HCT116 (cell line): ENCODE measurements around the gene CCDC106.

Source experiments
- EZH2 ChIP-seq: fragments of 200-600 bp; sonication (generic); IDR thresholded peaks from 2 replicates; pipeline ENCODE4 v1.6.1; 2017; ENCODE audit warnings: antibody characterized with exemption, mixed run types
- EZH2phosphoT487 ChIP-seq: fragments of 200-600 bp; IDR thresholded peaks from 2 replicates; pipeline ENCODE4 v1.6.1; 2018; ENCODE audit warnings: antibody characterized with exemption, borderline replicate concordance
- POLR2A ChIP-seq: IDR thresholded peaks from 2 replicates; pipeline ENCODE4 v1.7.0; 2011; ENCODE audit warnings: borderline replicate concordance; ENCODE audit not compliant: insufficient read depth, insufficient read length; ENCODE audit errors: extremely low read depth
- POLR2AphosphoS5 ChIP-seq: IDR thresholded peaks from 2 replicates; pipeline ENCODE4 v1.6.1; 2011; ENCODE audit warnings: mild to moderate bottlenecking, low read depth, low read length, moderate library complexity
- SIN3A ChIP-seq: IDR thresholded peaks from 2 replicates; pipeline ENCODE4 v1.6.1; 2012; ENCODE audit warnings: low read depth
- SP1 ChIP-seq: IDR thresholded peaks from 2 replicates; pipeline ENCODE4 v1.6.1; 2012; ENCODE audit warnings: low read depth
- TF ChIP-seq, protein P1 (sequence below), 3 experiments: fragments of 200-600 bp in 1 of 3; sonication (generic) in 1 of 3; IDR thresholded peaks in 2 of 3; conservative IDR thresholded peaks in 1 of 3; 2 replicates each; pipeline ENCODE4 v1.5.1; 2012 to 2017; ENCODE audit warnings: low read depth in 2 of 3, low read length in 2 of 3, antibody characterized with exemption in 1 of 3, borderline replicate concordance in 1 of 3, control low read depth in 1 of 3, mild to moderate bottlenecking in 1 of 3, mixed read lengths in 1 of 3, mixed run types in 1 of 3, moderate library complexity in 1 of 3; ENCODE audit not compliant: insufficient read depth in 1 of 3

GRCh38 chr19:55655648-55656040 is 7.6 kb downstream of the CCDC106 start:
- TF ChIP-seq, protein P1, sequence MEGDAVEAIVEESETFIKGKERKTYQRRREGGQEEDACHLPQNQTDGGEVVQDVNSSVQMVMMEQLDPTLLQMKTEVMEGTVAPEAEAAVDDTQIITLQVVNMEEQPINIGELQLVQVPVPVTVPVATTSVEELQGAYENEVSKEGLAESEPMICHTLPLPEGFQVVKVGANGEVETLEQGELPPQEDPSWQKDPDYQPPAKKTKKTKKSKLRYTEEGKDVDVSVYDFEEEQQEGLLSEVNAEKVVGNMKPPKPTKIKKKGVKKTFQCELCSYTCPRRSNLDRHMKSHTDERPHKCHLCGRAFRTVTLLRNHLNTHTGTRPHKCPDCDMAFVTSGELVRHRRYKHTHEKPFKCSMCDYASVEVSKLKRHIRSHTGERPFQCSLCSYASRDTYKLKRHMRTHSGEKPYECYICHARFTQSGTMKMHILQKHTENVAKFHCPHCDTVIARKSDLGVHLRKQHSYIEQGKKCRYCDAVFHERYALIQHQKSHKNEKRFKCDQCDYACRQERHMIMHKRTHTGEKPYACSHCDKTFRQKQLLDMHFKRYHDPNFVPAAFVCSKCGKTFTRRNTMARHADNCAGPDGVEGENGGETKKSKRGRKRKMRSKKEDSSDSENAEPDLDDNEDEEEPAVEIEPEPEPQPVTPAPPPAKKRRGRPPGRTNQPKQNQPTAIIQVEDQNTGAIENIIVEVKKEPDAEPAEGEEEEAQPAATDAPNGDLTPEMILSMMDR (IDR thresholded peaks at IDR 0.05 in 2 of 3, conservative IDR thresholded peaks at IDR 0.05 in 1 of 3; ENCODE audit: borderline replicate concordance in 1 of 3, insufficient read depth in 1 of 3, low read depth in 2 of 3, low read length in 2 of 3): no peak
- TF ChIP-seq EZH2phosphoT487: no peak
- TF ChIP-seq POLR2A: no peak
- TF ChIP-seq EZH2: no peak
- no peak for TF ChIP-seq POLR2AphosphoS5
- no peak for TF ChIP-seq SIN3A
- no peak for TF ChIP-seq SP1
